C4-2B (cell line): ENCODE measurements around the gene DSCAML1.

Experiments used
- CTCF ChIP-seq: fragments of 450-650 bp; conservative IDR thresholded peaks from 2 replicates; pipeline ENCODE4 v1.5.1; 2017; ENCODE audit warnings: mild to moderate bottlenecking
- ZFX ChIP-seq: fragments of 450-650 bp; IDR thresholded peaks from 2 replicates; pipeline ENCODE4 v1.6.1; 2017

DNA sequence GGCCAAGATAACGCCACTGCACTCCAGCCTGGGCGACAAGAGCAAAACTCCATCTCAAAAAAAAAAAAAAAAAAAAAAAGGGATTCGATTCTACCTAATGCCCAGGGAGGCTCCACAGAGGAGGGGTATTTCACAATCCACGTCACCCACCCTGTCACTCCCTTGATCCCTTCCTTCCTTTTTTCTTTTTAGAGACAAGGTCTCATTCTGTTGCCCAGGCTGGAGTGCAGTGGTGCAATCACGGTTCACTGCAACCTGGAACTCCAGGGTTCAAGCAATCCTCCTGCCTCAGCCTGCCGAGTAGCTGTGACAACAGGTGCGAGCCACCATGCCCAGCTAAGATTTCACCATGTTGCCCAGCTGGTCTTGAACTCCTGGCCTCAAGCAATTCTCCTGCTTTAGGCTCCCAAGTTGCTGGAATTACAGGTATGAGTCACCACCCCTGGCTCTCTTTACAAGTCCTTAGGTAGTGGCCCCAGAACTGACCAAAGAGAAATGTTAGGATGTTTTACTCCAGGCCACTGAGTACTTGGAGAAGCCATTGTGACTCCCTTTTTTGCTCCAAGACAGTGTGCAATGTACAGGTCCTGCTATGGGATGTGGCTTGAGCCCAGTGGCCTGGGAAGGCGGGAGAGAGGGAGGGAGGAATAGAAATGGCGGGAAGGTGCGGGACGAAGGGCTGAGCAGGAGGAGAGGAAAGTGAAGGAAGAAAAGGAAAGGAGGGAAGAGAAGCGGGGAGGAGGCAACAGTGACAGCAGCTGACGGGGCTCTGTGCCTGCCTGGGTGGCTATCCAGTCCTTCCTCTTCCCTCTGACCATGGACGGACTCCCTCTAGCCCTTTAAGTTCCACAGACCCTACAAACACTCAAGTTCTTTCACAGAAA, 39.3 kb upstream of the DSCAML1 start:
- TF ChIP-seq CTCF (no peak), ZFX (no peak)
